Smooth muscle cell (in vitro differentiated cells): ENCODE results near the gene EFNA3. TPM values are rescaled to one million over a fixed set of nuclear protein-coding genes. Genes with fewer than 3 reads are reported as not detected.

Source experiments
- DNase-seq: peaks from one replicate; lab custom pipeline; 2025; ENCODE audit not compliant: unreplicated experiment; lab: John Stamatoyannopoulos, UW
- H2AFZ ChIP-seq: fragments of 200-600 bp; sonication (generic); 2 replicates; pipeline ENCODE4 v1.6.0; 2016; ENCODE audit warnings: antibody characterized with exemption, low read depth, mild to moderate bottlenecking
- H3F3A ChIP-seq: fragments of 200-600 bp; sonication (generic); 2 replicates; pipeline ENCODE4 v1.6.0; 2017; ENCODE audit warnings: antibody characterized with exemption, low read depth
- H3K27ac ChIP-seq: fragments of 200-600 bp; sonication (generic); 2 replicates; pipeline ENCODE4 v1.5.1; 2016; ENCODE audit warnings: low read depth, mild to moderate bottlenecking
- H3K27me3 ChIP-seq: fragments of 200-600 bp; sonication (generic); 2 replicates; pipeline ENCODE4 v1.6.1; 2016; ENCODE audit warnings: low read depth, mild to moderate bottlenecking
- H3K36me3 ChIP-seq: fragments of 200-600 bp; sonication (generic); 2 replicates; pipeline ENCODE4 v1.5.1; 2016; ENCODE audit warnings: low read depth
- H3K4me1 ChIP-seq: fragments of 200-600 bp; sonication (generic); 2 replicates; pipeline ENCODE4 v1.5.1; 2016; ENCODE audit warnings: low read depth
- H3K4me2 ChIP-seq: fragments of 200-600 bp; sonication (generic); 2 replicates; pipeline ENCODE4 v1.6.0; 2016; ENCODE audit warnings: mild to moderate bottlenecking
- H3K4me3 ChIP-seq: fragments of 200-600 bp; sonication (generic); 2 replicates; pipeline ENCODE4 v1.5.1; 2016; ENCODE audit warnings: mild to moderate bottlenecking
- H3K79me2 ChIP-seq: fragments of 200-600 bp; sonication (generic); 2 replicates; pipeline ENCODE4 v1.6.0; 2016; ENCODE audit warnings: low read depth, mild to moderate bottlenecking
- H3K9ac ChIP-seq: fragments of 200-600 bp; sonication (generic); 2 replicates; pipeline ENCODE4 v1.6.0; 2016; ENCODE audit warnings: low read depth
- H3K9me3 ChIP-seq: fragments of 200-600 bp; sonication (generic); replicated peaks from 2 replicates; pipeline ENCODE4 v1.5.1; 2016; ENCODE audit warnings: low read depth
- H4K20me1 ChIP-seq: fragments of 200-600 bp; sonication (generic); 2 replicates; pipeline ENCODE4 v1.6.0; 2016; ENCODE audit warnings: low read depth
- CTCF ChIP-seq: fragments of 200-600 bp; sonication (generic); IDR thresholded peaks from 2 replicates; pipeline ENCODE4 v1.5.1; 2017; ENCODE audit warnings: borderline replicate concordance, mild to moderate bottlenecking, antibody characterized with exemption; ENCODE audit not compliant: insufficient read depth, poor library complexity, severe bottlenecking
- WGBS: methylation state at CpG from one replicate; pipeline ENCODE4 v1.1.7; 2016; ENCODE audit warnings: low lambda C conversion rate; 5-methylcytosine and 5-hydroxymethylcytosine counted together
- polyA plus RNA-seq: library from polyadenylated mRNA; unstranded; fragments of >200 nt; fragmentation: Nextera tagmentation; extraction: Ambion mirVana; gene quantifications from 2 replicates; pipeline ENCODE4 v1.2.1, GENCODE V29; 2016
- total RNA-seq: library from RNA; depleted of rRNA; stranded (reverse); fragments of >200 nt; gene quantifications from 2 replicates; pipeline ENCODE4 v1.2.3, GENCODE V29; 2014

EFNA3 gene
- total and polyA plus RNA-seq, 2 experiments from 2014 or later: 5.2 to 9.1 TPM

GRCh38 chr1:155091071-155092051, 12.7 kb downstream of the EFNA3 start:
- Histone ChIP-seq H3K4me1 (peaks cover 14% of the 10 kb centered on the region), H3K27me3 (peaks cover 8% of the 10 kb centered on the region), H4K20me1 (no peaks in the 10 kb centered on the region), H3K36me3 (no peaks in the 10 kb centered on the region), H3K9ac (no peak overlapping the region), H3K27ac (no peak overlapping the region), H3K79me2 (no peaks in the 10 kb centered on the region), H3K9me3 (no peaks in the 10 kb centered on the region), H3K4me2 (peak overlapping the region; percentile 35), H3F3A (peaks cover 10% of the 10 kb centered on the region), H2AFZ (peak overlapping the region; percentile 74), H3K4me3 (no peak overlapping the region)
- 35% methylated on average over 28 of the region's 29 CpGs for WGBS
- peak; percentile 98 for TF ChIP-seq CTCF
- DNase-seq: peak; percentile 67

DNA sequence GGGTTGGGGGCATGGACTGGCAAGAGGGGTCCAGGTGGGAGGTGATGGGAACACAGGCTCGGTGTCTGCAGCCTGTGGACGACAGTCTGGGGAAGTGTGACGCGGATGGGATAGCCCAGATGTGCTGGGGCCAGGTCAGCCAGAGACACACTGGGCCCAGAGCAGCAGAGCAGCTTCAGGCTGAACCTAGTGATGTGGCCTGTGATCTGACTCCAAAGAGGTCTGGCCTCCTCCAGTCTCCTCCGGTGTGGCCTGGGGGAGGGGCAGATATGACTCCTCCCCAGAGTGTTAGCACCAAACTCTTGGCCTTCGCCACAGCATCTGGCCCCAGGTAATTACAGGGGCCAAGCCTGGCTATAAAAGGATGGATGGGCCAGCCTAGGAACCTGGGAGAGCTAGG, 13.5 kb downstream of the EFNA3 start:
- no peak overlapping the region for H3K9ac ChIP-seq
- no peak for DNase-seq
- H4K20me1 ChIP-seq: no peaks in the 10 kb centered on the region
- H3K4me1 ChIP-seq: peaks cover 14% of the 10 kb centered on the region
- no peak overlapping the region for H3K4me3 ChIP-seq
- peaks cover 10% of the 10 kb centered on the region for H3F3A ChIP-seq
- H3K36me3 ChIP-seq: no peaks in the 10 kb centered on the region
- no peak overlapping the region for H3K4me2 ChIP-seq
- WGBS: 83% methylated on average over 5 of the region's 6 CpGs
- no peak overlapping the region for H3K27ac ChIP-seq
- H2AFZ ChIP-seq: no peak overlapping the region
- H3K9me3 ChIP-seq: no peaks in the 10 kb centered on the region
- H3K79me2 ChIP-seq: no peaks in the 10 kb centered on the region
- peaks cover 11% of the 10 kb centered on the region for H3K27me3 ChIP-seq
- TF ChIP-seq CTCF: no peak

DNA sequence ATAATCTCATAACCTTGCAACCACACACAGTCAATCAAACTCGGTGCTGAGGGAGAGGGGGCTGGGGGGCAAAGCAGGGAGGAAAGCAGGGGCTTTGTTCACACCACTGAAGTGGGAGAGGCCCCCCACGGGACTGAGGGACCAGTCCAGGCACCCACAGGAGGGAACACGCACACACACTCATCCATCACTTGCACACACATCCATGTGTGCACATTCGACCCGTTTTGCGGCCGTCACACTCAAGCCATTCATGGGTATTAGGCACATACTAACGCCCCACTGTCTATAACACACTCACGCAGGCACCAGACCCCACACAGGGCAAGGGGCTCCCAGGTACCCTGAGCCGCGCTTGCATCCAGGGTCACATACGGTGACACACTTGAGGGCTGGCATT, 14.0 kb downstream of the EFNA3 start:
- Histone ChIP-seq H3K36me3 (no peaks in the 10 kb centered on the region), H2AFZ (no peak overlapping the region), H3K4me2 (no peak overlapping the region), H3F3A (peaks cover 10% of the 10 kb centered on the region), H3K27ac (no peak overlapping the region), H3K4me1 (peaks cover 14% of the 10 kb centered on the region), H4K20me1 (no peaks in the 10 kb centered on the region), H3K27me3 (peaks cover 11% of the 10 kb centered on the region), H3K79me2 (no peaks in the 10 kb centered on the region), H3K4me3 (no peak overlapping the region), H3K9ac (no peak overlapping the region), H3K9me3 (no peaks in the 10 kb centered on the region)
- DNase-seq: no peak
- WGBS: 94% methylated on average over 12 of the region's 12 CpGs
- no peak for TF ChIP-seq CTCF
